AG09309 (cell line): ENCODE measurements around the gene CD1C.
"Not testable (repeated sequence)": the region's sequence is repeated elsewhere in the genome, so short reads cannot be mapped to it uniquely, and the experiment has no call there.

Experiments
- DNase-seq: peaks from one replicate; pipeline ENCODE4 v3.0.0-alpha.2; 2010; ENCODE audit warnings: low read depth
- H3K4me3 ChIP-seq: 2 replicates; pipeline ENCODE4 v1.5.1; 2011; ENCODE audit warnings: mild to moderate bottlenecking, low read depth, low read length, moderate library complexity; ENCODE audit not compliant: control insufficient read depth
- TF ChIP-seq, protein P1 (sequence below): IDR thresholded peaks from 2 replicates; pipeline ENCODE4 v1.5.1; 2011; ENCODE audit warnings: mild to moderate bottlenecking, low read depth, low read length, inconsistent platforms; ENCODE audit not compliant: insufficient read depth, control insufficient read depth; ENCODE audit errors: missing control alignments

Gene CD1C

DNA sequence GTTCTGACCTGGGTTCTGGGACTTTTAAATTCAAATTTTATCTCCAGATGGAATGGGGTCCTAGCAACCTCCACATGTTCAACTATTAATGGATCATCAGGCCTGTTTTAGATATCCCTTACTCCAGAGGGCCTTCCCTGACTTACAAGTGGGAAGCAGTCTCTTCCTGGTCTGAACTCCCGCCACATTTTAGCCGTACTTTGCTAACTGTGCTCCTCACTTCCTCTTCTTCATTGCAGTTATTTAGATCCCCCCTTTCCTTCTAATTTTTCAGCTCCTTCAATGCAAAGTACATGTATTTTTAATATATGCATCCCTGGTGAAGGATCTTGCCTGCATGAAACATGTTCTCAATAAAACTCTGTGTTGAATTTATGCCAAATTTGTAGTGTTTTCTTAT, 31.8 kb upstream of the CD1C start:
- H3K4me3 ChIP-seq, result no peak overlapping the region
- TF ChIP-seq, protein P1, sequence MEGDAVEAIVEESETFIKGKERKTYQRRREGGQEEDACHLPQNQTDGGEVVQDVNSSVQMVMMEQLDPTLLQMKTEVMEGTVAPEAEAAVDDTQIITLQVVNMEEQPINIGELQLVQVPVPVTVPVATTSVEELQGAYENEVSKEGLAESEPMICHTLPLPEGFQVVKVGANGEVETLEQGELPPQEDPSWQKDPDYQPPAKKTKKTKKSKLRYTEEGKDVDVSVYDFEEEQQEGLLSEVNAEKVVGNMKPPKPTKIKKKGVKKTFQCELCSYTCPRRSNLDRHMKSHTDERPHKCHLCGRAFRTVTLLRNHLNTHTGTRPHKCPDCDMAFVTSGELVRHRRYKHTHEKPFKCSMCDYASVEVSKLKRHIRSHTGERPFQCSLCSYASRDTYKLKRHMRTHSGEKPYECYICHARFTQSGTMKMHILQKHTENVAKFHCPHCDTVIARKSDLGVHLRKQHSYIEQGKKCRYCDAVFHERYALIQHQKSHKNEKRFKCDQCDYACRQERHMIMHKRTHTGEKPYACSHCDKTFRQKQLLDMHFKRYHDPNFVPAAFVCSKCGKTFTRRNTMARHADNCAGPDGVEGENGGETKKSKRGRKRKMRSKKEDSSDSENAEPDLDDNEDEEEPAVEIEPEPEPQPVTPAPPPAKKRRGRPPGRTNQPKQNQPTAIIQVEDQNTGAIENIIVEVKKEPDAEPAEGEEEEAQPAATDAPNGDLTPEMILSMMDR, result no peak
- no peak for DNase-seq

DNA sequence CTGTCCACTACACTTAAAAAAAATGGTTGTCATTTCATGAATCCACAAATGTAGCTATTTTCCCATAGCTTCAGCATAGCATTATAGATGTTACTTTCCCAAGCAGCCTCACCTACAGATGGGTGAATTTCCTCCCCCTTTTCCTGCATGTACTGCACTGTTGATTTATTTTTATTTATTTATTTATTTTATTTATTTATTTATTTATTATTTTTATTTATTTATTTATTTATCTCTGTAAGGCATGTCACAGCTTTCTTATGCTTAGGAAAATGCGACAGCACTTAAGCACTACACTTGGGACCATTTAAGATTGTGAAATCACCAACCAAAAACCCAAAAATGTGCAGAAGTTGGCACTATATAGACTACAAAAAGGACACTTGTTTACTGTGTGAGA, 30.6 kb upstream of the CD1C start:
- TF ChIP-seq, protein P1, result no peak
- no peak overlapping the region for H3K4me3 ChIP-seq
- no peak for DNase-seq

DNA sequence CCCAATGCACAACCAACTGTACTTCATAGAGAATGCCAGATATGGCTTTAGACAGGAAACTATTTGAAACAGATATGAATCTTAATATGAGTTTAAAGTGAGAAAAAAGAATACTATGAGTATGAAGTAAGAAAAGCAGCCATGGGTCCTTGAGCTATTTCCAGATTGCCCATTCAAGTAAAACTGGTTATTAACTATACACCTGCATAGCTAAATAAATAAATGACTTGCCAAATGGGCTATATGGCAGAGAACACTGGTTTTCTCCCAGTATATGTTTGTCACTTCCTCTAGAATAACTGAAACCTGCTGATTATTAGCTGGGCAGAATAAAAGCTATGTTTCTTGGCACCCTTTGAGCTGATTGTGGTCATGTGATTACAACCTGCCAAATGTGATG, 17.0 kb upstream of the CD1C start:
- no peak for DNase-seq
- TF ChIP-seq, protein P1, result no peak
- H3K4me3 ChIP-seq, result no peak overlapping the region

DNA sequence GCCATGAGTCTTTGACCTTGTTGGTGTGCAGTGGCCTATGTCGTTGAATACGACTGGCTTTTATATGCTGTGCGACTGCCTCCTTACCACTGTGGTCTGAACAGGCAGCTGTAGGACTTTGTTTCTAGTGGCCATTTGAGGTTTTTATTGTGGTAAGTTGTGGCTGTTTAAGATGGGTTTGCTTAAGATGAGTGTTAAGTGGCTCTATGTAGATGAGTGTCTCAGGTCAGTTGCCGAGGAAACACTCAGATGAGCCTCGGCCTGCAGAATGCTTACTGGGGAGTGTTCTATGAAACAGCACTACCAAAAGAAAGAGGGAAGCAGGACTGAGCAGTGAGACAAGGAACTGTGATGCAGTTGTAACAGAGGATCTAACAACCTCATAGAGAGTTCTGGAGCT, 14.9 kb upstream of the CD1C start:
- DNase-seq, result no peak
- TF ChIP-seq, protein P1, result no peak
- no peak overlapping the region for H3K4me3 ChIP-seq

DNA sequence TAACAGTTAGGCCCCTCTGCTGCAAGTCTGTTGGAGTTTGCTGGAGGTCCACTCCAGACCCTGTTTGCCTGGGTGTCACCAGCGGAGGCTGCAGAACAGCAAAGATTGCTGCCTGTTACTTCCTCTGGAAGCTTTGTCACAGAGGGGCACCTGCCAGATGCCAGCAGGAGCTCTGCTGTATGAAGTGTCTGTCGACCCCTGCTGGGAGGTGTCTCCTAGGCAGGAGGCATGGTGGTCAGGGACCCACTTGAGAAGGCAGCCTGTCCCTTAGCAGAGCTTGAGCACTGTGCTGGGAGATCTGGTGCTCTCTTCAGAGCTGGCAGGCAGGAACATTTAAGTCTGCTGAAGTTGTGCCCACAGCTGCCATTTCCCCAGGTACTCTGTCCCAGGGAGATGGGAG, 7.3 kb upstream of the CD1C start:
- H3K4me3 ChIP-seq, DNase-seq: not testable (repeated sequence)

DNA sequence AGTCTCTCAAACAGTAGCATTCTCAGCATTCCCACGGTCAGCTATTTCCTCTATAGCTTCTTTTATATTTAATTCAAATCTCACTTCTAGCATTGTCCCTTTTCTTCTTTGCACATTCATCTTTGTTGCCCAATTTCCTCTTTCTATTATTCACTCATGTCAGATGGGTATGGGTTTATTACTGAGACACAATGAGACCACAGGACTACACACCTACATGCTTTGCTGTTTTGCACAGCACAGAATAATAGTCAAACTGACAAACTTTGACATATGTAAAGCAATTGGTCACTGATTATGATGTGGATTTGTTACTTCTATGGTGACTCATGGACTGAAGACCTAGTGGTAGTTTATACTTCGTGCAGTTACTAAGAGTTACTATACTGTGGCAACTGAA, 5.8 kb upstream of the CD1C start:
- no peak overlapping the region for H3K4me3 ChIP-seq
- TF ChIP-seq, protein P1, result no peak
- no peak for DNase-seq

DNA sequence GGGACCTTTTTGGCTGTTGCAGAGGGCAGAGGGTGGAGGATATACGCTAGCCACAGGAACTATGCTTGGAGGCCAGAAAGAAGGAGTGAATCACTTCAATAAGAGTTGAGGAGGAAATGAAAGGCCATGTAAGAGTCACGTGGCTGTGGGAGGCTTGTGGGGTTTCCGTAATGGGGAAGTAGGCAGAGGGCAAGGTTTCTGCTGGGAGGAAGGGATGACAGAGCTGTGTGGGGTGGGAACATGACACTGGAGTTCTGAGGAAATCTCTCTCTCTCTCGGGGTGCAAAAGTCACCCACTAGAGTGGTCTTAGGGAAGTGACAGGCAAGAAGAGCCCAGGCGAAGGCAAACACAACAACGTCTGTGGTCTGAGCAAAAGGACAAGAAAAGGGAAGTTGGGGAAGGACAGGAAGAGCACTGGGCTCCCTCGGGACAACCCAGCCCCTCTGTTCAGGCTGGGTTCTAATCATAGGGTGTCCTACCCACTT, 3.9 kb upstream of the CD1C start:
- no peak for DNase-seq
- no peak overlapping the region for H3K4me3 ChIP-seq
- TF ChIP-seq, protein P1, result no peak
